Measurements from ENCODE around the gene TADA2A. TPM values are rescaled to one million over a fixed set of nuclear protein-coding genes. Genes with fewer than 3 reads are reported as not detected.

Gene TADA2A
- total RNA-seq, 1 experiment from 2014 or later, result 29.4 TPM

DNA sequence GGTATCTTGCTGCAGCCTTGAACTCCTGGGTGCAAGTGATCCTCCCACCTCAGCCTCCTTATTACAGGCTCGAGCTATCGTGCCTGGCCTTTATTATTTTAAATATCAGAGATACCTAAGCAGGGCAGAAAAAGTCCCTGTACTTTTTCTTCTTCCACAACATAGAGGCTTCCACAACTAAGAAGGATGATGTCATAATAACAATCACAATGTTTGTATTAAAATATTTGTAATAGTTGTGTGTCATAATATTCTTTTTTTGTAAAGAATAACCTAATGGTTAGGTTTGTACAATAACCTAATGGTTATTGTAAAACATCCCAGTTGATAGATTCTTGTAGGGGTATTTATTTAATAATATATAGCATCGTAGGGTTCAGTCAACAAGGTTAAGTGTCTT lies 56.4 kb downstream of the TADA2A start:
- POLR2A ChIA-PET, result no interaction called here
- Mint-ChIP-seq H3K27me3 (ENCODE audit: insufficient read depth, unreplicated experiment) (no peaks in the 10 kb centered on the region), H3K4me3 (ENCODE audit: unreplicated experiment) (no peak overlapping the region), H3K4me1 (ENCODE audit: low read depth, unreplicated experiment) (no peaks in the 10 kb centered on the region), H3K9me3 (ENCODE audit: unreplicated experiment) (no peaks in the 10 kb centered on the region), H3K36me3 (ENCODE audit: insufficient read depth, unreplicated experiment) (peaks cover 29% of the 10 kb centered on the region), H3K27ac (ENCODE audit: unreplicated experiment) (no peak overlapping the region)
- H3K27me3 ChIP-seq (replicated peaks; ENCODE audit: control insufficient read depth, insufficient read depth, low read length), result no peaks in the 10 kb centered on the region
- DNase-seq, result no peak
- no peaks in the 10 kb centered on the region; the same call in 1 of the 2 replicates for H3K36me3 ChIP-seq (ENCODE audit: control insufficient read depth, insufficient read depth, low read length)
- CTCF ChIA-PET, result no interaction called here
- no peaks in the 10 kb centered on the region for H3K4me1 ChIP-seq
- no peak overlapping the region for H3K4me3 ChIP-seq (ENCODE audit: low read depth, low read length)
- BruUV-seq (replicated peaks), result no TSS peak
- no peaks in the 10 kb centered on the region for H3K9me3 ChIP-seq
- intact Hi-C loops (cut with micrococcal nuclease; ENCODE audit: unreplicated experiment), result no loop called here
- no peak for TF ChIP-seq CTCF (IDR thresholded peaks at IDR 0.05; ENCODE audit: insufficient read depth in 1 of 2, low read depth in 1 of 2, low read length in 1 of 2, severe bottlenecking in 1 of 2, unreplicated experiment in 1 of 2)

DNA sequence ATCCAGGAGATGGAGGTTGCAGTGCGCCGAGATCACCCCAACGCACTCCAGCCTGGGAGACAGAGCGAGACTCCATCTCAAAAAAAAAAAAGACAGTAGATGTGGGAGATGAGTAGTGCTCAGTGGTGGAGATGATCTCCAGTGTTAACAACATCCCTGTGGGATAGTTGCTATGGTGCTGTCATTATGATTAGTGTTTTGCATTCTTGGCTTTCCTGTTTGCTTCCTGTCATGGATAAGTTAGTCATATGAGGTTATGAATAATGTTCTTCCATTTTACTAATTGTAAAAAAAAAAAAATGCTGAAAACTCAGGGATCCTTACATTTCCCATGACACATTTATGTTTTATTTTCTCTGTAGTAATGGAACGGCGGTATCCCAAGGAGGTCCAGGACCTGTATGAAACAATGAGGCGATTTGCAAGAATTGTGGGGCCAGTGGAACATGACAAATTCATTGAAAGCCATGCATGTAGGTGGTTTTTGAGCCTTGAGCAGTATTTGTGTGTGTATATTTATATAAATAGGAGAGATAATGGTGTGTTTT lies 58.5 kb downstream of the TADA2A start:
- no peak overlapping the region for H3K4me3 ChIP-seq (ENCODE audit: low read depth, low read length)
- H3K36me3 ChIP-seq (ENCODE audit: control insufficient read depth, insufficient read depth, low read length), result no peaks in the 10 kb centered on the region; the same call in 1 of the 2 replicates
- no peak overlapping the region for H3K4me3 Mint-ChIP-seq (ENCODE audit: unreplicated experiment)
- H3K27me3 Mint-ChIP-seq (ENCODE audit: insufficient read depth, unreplicated experiment), result no peaks in the 10 kb centered on the region
- H3K9me3 Mint-ChIP-seq (ENCODE audit: unreplicated experiment), result no peaks in the 10 kb centered on the region
- no peak for TF ChIP-seq CTCF (IDR thresholded peaks at IDR 0.05; ENCODE audit: insufficient read depth in 1 of 2, low read depth in 1 of 2, low read length in 1 of 2, severe bottlenecking in 1 of 2, unreplicated experiment in 1 of 2)
- CTCF ChIA-PET, result no interaction called here
- intact Hi-C loops (cut with micrococcal nuclease; ENCODE audit: unreplicated experiment), result no loop called here
- H3K36me3 Mint-ChIP-seq (ENCODE audit: insufficient read depth, unreplicated experiment), result peaks cover 49% of the 10 kb centered on the region
- POLR2A ChIA-PET, result no interaction called here
- no TSS peak for BruUV-seq (replicated peaks)
- no peak overlapping the region for H3K27ac Mint-ChIP-seq (ENCODE audit: unreplicated experiment)
- no peaks in the 10 kb centered on the region for H3K9me3 ChIP-seq
- H3K4me1 Mint-ChIP-seq (ENCODE audit: low read depth, unreplicated experiment), result no peaks in the 10 kb centered on the region
- no peaks in the 10 kb centered on the region for H3K27me3 ChIP-seq (replicated peaks; ENCODE audit: control insufficient read depth, insufficient read depth, low read length)
- DNase-seq, result no peak
- H3K4me1 ChIP-seq, result no peaks in the 10 kb centered on the region

- Histone ChIP-seq H3K36me3 (ENCODE audit: control insufficient read depth, insufficient read depth, low read length) (no peaks in the 10 kb centered on the region; the same call in 1 of the 2 replicates), H3K9me3 (no peaks in the 10 kb centered on the region), H3K4me3 (ENCODE audit: low read depth, low read length) (no peak overlapping the region), H3K4me1 (no peaks in the 10 kb centered on the region), H3K27me3 (replicated peaks; ENCODE audit: control insufficient read depth, insufficient read depth, low read length) (no peaks in the 10 kb centered on the region)
- H3K4me3 Mint-ChIP-seq (ENCODE audit: unreplicated experiment), result no peak overlapping the region
- BruUV-seq (replicated peaks), result no TSS peak
- no peaks in the 10 kb centered on the region for H3K9me3 Mint-ChIP-seq (ENCODE audit: unreplicated experiment)
- no peak for DNase-seq
- intact Hi-C loops (cut with micrococcal nuclease; ENCODE audit: unreplicated experiment), result no loop called here
- CTCF ChIA-PET, result no interaction called here
- H3K4me1 Mint-ChIP-seq (ENCODE audit: low read depth, unreplicated experiment), result no peaks in the 10 kb centered on the region
- no peak overlapping the region for H3K27ac Mint-ChIP-seq (ENCODE audit: unreplicated experiment)
- H3K36me3 Mint-ChIP-seq (ENCODE audit: insufficient read depth, unreplicated experiment), result peaks cover 53% of the 10 kb centered on the region
- H3K27me3 Mint-ChIP-seq (ENCODE audit: insufficient read depth, unreplicated experiment), result no peaks in the 10 kb centered on the region
- TF ChIP-seq CTCF (IDR thresholded peaks at IDR 0.05; ENCODE audit: insufficient read depth in 1 of 2, low read depth in 1 of 2, low read length in 1 of 2, severe bottlenecking in 1 of 2, unreplicated experiment in 1 of 2), result no peak
- POLR2A ChIA-PET, result no interaction called here
Measured at GRCh38 chr17:37466471-37466870, 59.8 kb downstream of the TADA2A start.
